DMS 273 treated with DMSO at 0.1 percent for 48 hours (cell line): ENCODE data around the gene IGFLR1.
"Not testable (repeated sequence)": the region's sequence is repeated elsewhere in the genome, so short reads cannot be mapped to it uniquely, and the experiment has no call there.

Experiments used
- DNase-seq: peaks from one replicate; lab custom pipeline; 2025; lab: John Stamatoyannopoulos, UW

The IGFLR1 gene

DNA sequence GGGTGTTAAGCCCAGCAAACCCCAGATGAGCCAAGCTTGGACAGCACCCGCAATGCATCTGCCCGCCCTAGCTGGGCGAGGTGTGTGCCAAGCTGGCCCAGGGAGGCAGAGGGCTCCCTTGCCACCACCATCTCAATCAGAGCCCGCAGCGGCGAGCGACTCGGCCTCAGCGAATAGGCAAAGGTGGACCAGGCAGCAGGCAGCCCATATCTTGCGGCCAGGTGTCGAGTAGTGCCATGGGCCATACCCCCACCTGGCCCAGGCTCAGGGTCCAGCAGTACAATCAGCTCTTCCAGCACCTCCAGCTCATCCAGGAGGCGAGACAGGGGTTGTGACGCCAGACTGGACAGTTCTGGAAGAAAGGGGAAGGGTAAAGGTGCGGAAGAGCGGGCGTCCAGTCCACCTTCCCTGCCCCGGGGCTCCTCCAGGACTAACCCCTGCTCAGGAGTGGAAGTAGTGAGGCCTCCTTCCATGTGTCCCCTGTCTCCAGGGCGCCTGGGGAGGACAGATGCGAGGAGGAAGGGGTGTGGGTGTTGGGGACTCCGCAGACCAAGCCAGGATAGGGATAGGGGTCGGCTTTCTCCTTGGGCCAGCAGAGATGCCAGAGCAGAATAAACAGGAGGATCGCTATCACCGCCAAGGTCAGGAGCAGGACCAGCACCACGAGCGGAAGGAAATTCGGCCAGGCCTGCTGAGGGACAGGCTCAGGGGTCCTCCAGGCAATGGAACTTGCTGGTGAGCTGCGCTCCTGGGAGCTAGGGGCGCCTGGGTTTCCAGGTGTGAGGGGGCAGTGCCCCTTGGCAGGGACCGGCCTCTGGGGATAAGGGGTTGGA lies 2.8 kb downstream of the IGFLR1 start:
- DNase-seq: no peak

DNA sequence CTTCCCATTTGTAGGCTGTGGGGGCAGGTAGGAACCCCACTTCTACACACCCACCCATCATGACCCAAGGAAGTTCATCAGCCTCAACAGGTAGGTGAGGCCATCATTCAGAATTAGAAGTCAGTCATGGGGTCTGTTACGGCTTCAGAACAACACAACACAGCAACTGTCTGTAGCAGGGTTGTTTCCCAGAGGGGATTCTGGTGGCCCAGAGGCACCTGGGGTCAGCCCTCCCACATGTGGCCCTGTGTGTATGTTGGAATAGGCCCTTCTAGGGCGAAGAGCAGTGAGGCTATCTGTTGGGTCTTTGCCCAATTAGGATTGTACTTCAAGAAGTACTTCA lies 3.4 kb downstream of the IGFLR1 start:
- DNase-seq: no peak

DNA sequence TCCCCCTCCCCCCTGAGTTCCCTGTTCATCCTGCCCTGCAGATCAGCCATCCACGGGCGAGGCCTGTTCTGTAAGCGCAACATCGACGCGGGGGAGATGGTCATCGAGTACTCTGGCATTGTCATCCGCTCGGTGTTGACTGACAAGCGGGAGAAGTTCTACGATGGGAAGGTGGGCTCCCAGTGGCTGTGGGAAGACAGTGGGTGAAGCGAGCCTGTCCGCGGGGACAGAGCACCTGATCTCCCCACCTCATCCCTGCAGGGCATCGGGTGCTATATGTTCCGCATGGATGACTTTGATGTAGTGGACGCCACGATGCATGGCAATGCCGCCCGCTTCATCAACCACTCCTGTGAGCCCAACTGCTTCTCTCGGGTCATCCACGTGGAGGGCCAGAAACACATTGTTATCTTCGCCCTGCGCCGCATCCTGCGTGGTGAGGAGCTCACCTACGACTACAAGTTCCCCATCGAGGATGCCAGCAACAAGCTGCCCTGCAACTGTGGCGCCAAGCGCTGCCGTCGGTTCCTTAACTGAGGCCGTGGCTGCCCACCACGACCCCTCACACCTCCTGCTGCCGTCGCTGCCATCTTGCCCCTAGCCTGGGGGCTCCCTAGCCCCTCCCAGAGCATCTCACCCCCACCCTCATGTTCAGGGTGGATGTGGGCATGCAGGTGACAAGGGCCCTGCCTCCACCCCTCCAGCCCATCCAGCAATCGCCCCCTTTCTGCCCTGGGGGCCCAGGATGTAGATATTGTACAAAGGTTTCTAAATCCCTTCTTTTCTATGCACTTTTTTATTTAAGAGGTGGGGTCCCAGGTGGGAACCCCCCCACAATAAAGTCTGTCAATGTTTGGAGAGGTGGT lies 4.0 kb downstream of the IGFLR1 start:
- DNase-seq: no peak

DNA sequence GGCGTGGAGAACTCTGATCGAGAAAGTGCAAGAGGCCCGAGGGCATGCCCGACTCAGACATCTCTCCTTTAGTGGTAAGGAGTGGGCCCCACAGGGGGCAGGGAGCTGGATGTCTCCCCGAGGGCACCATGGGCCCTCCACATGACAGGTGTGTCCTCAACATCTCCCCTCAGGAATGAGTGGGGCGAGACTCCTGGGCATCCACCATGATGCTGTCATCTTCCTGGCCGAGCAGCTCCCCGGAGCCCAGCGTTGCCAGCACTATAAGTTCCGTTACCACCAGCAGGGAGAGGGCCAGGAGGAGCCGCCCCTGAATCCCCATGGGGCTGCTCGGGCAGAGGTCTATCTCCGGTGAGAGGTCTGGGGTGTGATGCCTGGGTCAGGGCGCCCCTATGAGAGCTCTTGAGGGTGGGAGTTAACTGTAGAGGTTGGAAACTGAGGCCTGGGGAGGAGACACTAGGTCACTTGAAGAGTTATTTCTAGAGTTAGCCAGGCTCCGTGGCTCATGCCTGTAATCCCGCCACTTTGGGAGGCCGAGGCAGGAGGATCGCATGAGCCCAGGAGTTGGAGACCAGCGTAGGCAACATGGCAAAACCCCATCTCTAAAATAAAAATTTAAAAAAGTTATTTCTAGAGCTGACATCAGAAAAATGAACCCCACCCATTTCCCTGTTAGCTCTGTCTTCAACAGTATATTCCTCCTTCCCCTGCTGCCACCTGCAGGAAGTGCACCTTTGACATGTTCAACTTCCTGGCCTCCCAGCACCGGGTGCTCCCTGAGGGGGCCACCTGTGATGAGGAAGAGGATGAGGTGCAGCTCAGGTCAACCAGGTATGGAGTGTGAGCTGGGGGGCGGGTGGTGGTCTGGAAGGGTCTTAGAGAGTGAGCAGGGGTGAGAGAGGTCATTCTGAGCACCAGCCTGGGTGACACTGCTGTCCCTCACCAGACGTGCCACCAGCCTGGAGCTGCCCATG lies 5.1 kb downstream of the IGFLR1 start:
- DNase-seq: no peak

DNA sequence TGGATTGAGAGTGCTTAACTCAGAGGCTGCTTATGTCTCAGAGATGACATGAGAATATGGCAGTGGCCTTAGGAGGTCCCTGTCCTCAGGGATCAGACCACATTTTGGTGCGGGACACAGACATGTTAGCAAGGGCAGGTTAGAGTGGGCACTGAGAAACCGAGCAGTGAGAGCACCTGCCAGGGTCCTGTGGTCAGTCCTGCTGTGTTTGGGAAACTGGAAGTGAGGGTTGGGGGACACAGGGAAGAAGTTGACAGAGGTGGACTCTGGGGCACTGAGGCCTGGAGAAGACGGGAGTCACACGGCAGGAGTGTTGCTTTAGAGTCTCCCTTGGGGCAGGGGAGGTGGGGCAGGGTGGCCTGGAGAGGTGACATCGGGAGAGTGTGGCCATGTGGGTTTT lies 7.4 kb downstream of the IGFLR1 start:
- no peak for DNase-seq

DNA sequence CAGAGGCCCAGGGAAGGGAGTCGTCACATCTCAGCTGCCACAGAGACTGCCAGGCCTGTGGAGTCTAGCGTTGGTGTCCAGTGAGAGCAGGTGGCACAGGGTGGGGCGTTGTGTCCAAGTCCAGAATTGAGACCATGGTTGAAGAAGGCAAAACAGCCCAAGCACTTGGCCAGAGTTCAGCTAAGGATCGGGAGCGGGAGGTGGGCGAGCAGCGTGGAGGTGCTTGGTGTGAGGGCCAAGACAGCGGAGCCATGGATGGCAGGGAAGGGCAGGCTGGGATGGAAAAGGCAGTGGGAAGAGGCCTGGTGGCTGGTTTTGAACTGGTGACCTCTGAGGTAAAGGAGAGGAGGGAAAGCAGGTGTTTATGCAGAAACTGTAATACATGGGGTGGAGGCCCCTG lies 8.0 kb downstream of the IGFLR1 start:
- no peak for DNase-seq

DNA sequence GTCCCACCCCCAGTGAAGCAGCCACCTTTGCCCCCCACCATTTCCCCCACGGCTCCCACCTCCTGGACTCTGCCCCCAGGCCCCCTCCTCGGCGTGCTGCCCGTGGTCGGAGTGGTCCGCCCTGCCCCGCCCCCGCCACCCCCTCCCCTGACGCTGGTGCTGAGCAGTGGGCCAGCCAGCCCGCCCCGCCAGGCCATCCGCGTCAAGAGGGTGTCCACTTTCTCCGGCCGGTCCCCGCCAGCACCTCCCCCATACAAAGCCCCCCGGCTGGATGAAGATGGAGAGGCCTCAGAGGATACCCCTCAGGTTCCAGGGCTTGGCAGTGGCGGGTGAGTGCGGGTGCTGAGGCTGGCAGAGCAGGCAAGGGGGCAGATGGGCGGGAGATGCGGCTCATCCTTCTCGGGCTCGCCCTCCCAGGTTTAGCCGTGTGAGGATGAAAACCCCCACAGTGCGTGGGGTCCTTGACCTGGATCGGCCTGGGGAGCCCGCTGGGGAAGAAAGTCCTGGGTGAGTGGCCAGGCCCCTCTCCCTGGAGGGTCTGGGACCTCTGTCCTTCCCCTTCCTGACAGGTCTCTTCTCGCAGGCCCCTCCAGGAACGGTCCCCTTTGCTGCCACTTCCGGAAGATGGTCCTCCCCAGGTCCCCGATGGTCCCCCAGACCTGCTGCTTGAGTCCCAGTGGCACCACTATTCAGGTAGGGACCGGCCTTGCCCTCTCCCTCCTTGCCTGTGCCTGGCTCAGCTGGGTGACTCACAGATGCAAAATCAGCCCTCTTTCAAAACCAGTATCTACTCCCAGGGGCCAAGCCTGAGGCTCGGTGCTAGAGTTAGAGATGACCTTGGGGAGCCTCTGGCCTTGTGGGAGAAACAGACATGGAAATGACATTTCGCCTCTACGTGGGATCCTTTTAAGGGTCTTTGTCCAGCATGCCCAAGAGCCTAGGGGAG lies 8.8 kb downstream of the IGFLR1 start:
- DNase-seq: no peak

DNA sequence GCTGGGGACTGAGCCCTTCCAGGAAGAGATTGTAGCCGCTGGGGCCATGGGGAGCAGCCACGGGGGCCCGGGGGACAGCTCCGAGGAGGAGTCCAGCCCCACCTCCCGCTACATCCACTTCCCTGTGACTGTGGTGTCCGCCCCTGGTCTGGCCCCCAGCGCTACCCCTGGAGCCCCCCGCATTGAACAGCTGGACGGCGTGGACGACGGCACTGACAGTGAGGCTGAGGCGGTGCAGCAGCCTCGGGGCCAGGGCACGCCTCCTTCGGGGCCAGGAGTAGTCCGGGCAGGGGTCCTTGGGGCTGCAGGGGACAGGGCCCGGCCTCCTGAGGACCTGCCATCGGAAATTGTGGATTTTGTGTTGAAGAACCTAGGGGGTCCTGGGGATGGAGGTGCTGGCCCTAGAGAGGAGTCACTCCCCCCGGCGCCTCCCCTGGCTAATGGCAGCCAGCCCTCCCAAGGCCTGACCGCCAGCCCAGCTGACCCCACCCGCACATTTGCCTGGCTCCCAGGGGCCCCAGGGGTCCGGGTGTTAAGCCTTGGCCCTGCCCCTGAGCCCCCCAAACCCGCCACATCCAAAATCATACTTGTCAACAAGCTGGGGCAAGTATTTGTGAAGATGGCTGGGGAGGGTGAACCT lies 9.6 kb downstream of the IGFLR1 start:
- DNase-seq: no peak

DNA sequence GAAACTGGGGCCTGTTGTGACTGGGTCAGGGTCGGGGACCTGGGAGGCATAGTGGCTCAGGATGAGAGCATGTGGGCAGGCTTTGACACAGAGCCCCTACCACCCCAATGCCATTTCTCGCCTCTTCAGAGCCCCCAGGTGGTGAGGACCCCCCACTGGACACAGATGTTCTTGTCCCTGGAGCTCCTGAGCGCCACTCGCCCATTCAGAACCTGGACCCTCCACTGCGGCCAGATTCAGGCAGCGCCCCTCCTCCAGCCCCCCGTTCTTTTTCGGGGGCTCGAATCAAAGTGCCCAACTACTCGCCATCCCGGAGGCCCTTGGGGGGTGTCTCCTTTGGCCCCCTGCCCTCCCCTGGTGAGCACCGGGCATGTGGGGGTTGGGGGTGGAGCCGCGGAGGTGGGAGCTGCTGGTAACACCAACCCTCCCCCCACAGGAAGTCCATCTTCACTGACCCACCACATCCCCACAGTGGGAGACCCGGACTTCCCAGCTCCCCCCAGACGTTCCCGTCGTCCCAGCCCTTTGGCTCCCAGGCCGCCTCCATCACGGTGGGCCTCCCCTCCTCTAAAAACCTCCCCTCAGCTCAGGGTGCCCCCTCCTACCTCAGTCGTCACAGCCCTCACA lies 10.4 kb downstream of the IGFLR1 start:
- DNase-seq: no peak

DNA sequence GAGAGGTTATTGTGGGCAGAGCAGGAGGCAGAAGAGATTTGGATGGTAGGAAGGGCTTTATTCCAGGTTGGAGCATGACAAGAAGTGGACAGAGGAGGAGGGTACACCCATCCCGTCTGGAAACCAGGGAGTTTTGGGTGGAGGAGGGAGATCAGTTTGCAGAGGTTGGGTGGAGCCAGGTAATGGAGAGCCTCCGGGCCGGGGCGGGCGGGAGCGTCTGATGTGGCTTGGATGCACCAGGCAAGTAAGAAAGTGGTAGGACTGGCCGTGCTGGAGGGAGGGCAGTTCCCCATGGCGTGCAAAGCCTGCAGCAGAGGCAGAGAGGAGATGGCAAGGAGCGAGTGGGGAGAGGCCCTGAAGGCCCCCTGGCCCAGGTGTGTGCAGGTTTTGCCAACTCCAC lies 10.9 kb downstream of the IGFLR1 start:
- no peak for DNase-seq

DNA sequence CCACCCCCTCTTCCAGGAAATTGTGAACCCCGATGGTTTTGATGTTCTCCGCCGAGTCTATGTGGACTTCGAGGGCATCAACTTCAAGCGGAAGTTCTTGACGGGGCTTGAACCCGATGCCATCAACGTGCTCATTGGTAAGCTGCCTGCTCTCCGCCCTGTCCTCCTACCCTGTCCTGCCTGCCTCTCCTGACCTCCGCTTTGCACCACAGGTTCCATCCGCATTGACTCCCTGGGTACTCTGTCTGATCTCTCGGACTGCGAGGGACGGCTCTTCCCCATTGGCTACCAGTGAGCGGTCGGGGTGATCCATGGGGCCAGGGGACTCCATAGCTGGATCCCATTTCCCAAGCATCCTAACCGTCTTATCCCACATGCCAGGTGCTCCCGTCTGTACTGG lies 11.9 kb downstream of the IGFLR1 start:
- no peak for DNase-seq

DNA sequence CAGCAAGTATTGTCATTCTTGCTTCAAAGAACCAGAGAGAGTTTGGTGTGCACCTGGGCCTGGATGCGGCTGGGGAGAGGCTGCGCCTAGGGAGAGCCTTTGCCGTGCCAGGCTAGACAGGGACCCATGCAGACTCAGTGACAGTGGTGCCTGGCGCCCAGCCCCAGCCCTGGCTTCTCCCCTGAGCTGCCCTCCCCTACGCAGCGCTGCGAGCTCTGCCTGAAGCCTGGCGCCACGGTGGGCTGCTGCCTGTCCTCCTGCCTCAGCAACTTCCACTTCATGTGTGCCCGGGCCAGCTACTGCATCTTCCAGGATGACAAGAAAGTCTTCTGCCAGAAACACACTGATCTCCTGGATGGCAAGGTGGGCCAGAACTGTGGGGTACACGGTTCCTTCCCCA lies 12.5 kb downstream of the IGFLR1 start:
- no peak for DNase-seq

DNA sequence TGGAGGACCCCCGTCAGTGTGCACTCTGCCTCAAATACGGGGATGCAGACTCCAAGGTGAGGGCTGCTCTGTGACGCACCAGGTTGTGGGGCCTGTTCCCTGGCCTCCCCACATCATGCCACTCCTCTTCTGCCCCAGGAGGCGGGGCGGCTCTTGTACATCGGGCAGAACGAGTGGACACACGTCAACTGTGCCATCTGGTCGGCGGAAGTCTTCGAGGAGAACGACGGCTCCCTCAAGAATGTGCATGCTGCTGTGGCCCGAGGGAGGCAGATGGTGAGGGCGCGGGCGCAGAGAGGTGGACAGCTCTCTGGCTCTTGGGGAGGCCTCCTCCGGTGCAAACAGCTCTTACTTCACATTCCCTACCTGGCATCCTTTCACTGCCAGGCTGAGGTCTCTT lies 13.2 kb downstream of the IGFLR1 start:
- no peak for DNase-seq

DNA sequence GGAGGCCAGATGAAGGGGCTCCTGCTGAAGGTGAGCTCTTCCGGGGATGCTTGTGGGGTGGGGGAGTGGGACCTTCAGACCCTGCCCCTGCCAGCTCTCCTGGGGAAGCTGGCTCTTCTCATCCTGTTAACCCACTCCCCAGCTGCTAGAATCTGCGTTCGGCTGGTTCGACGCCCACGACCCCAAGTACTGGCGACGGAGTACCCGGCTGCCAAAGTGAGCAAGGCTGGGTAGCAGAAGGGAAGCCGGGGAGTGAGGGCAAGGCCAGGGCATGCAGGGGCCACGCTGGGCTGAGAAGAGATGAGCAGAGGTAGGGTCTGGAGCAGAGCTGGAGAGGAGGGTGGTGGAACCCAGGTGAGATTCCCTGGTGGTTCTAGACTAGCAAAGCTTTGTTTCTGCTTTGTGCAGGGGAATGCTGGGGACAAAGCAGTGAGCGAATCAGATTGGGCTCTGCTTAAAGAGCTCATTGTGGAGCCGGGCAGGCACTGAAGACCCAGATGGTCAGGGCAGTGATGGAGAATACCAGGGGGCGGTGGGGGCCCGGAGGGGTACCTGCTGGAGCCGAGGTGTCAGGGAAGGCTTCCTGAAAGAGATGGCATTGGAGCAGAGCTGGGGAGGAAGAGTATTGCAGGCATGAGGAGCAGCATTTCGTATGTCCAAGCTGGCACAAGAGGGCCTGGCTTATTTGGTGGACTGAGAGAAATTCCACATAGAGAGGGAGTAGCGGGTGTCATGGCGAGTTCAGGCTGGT lies 14.1 kb downstream of the IGFLR1 start:
- DNase-seq: no peak

DNA sequence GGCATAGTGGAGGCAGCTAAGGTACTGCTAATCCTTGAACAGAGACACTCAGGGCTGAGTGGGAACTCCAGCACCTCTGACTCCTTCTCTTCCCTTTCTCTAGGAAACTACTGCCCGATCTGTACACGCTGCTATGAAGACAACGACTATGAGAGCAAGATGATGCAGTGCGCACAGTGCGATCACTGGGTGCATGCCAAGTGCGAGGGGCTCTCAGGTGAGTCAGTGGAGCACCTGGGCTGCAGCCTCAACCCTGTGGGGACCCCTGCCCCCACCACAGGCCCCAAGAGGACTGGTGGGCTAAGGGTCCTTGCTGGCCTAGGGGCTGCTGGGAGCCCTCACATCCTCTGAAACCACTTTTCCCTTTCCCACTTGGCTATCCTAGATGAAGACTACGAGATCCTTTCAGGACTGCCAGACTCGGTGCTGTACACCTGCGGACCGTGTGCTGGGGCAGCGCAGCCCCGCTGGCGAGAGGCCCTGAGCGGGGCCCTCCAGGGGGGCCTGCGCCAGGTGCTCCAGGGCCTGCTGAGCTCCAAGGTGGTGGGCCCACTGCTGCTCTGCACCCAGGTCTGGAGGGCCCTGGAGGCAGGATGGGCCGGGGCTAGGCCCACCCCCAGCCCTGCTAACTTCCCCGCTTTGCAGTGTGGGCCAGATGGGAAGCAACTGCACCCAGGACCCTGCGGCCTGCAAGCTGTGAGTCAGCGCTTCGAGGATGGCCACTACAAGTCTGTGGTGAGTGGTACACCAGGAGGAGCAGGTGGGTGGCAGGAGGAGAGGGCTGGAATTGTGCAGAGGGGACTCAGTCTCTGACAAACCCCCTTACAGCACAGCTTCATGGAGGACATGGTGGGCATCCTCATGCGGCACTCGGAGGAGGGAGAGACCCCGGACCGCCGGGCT lies 14.9 kb downstream of the IGFLR1 start:
- DNase-seq: no peak

DNA sequence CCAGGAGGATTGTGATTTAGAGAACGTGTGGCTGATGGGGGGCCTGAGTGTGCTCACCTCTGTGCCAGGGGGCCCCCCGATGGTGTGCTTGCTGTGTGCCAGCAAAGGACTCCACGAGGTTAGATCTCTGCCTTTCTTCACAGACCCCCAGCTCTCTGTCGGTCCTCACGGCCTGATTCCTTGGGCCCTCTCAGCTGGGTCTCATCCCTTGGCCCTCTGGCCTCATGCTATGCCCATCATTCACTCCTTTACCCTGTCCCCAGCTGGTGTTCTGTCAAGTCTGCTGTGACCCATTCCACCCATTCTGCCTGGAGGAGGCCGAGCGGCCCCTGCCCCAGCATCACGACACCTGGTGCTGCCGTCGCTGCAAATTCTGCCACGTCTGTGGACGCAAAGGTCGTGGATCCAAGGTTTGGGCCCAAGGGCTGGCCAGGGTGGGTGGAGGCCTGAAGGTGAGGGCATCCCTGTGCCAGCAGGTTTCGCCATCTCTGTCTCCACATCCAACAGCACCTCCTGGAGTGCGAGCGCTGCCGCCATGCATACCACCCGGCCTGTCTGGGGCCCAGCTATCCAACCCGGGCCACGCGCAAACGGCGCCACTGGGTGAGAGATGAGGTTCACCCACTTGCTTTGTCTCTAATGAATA lies 16.9 kb downstream of the IGFLR1 start:
- no peak for DNase-seq

DNA sequence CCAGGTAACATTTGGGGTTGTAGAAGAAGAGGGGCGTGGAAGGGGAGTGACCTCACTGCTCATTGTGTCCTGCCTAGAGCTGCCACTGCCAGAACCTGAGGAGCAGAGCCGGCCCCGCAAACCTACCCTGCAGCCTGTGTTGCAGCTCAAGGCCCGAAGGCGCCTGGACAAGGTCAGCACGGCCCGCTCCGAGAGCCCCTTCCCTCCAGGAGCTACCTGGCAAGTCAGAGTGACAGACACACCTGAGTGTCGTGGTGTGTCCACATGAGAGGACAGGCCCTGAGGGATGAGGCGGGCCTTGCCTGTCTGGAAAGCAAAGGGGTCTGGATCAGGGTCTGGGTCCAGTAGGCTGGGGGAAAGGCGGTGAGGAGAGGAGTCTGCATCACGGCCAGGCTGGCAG lies 17.7 kb downstream of the IGFLR1 start:
- no peak for DNase-seq

DNA sequence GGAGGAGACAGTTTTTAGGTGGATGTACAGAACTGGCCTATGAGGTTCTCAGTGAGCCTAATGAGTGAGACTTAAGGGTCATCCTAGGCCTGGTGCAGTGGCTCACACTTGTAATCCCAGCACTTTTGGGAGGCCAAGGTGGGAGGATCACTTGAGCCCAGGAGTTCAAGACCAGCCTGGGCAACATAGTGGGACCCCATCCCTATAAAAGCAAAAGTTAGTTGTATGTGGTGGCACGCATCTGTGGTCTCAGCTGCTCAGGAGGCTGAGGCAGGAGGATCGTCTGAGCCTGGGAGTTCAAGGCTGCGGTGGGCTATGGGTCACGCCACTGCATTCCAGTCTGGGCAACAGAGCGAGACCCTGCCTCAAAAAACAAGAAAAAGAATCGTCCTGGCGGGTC lies 18.1 kb downstream of the IGFLR1 start:
- DNase-seq: not testable (repeated sequence)
